NCI-H1930 (cell line): Measurements from ENCODE around the gene CHAF1B.
A peak's percentile ranks its signal among the peaks of the same experiment; 100 is the strongest.
"Not testable (repeated sequence)": the region's sequence is repeated elsewhere in the genome, so short reads cannot be mapped to it uniquely, and the experiment has no call there.

Source experiments
- DNase-seq, 2 experiments: peaks; one replicate each; lab custom pipeline; 2025; lab: John Stamatoyannopoulos, UW

Gene CHAF1B

DNA sequence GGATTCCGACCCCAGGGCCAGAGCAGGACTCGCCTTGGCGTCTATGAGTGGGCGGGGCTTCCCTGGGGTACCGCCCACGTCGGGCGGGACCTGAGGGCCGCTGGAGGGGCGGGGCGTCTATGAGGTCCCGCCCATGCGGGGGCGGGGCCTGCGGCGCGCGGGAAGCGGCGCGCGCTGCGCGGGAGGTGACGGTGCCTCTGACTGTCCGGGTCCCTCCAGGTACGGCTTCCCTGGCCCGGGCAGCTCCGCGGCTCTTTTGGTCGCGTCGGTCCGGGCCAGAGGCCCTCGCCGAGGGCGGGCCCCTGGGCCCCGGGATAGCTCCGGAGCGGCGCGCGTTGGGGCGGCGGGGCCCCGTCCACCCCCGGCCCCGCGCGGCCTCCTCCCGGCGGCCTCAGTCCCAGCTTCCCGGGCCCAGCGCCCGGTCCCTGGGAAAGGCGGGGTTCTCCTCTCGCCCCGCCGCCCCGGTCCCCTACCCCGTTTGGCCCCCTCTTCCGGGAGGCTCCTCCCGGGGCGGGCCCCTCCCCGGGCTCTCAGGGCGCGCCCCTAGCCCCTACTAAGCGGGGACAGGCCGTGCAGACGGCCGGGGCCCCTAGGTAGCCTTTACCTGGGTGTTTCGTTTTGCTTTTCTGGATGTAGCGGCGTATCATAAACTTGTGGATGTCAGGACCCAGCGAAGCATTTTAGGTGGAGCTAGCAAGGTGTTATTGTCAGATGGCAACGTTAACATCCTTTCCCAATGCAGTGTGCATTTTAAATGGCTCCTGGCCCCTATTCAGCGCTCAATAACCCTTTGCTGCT, at the start of gene CHAF1B:
CHAF1B (plus strand) TSS at position 160 of the 798 bp plus-strand sequence. CDS start 745 bp downstream, outside the sequence.
- DNase-seq = peak; percentile 62 to 79

DNA sequence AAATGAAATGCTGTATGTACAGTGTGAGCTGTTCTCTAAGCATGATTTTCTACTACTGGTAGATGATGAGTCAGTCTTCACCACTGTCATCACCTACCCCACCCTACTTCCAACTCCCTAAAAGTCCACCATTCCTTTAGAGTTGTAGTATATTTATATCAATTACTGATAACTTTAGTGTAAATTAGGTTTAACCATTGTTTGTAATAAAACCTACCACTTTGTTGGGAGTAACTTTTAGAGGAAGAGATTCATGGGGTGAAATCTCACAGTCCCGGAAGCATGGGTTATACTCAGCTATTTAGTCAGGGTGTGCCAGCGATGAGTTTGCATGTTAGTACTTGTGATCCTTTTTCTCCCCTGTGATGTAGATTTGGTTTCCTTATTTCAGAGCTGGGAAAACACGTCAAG, 48.1 kb upstream of the CHAF1B start:
- no peak for DNase-seq

DNA sequence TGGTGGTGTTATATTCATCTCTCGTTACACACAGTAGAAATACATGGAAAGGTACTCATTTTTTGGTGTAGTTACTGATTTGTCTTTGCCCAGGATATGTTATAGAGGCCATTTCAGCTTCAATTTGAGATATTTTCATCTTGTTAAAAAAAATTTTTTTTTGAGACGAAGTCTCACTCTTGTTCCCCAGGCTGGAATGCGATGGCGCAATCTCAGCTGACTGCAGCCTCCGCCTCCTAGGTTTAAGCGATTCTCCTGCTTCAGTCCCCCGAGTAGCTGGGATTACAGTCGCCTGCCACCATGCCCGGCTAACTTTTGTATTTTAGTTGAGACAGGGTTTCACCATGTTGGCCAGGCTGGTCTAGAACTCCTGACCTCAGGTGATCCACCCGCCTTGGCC, 46.2 kb upstream of the CHAF1B start:
- no peak for DNase-seq

DNA sequence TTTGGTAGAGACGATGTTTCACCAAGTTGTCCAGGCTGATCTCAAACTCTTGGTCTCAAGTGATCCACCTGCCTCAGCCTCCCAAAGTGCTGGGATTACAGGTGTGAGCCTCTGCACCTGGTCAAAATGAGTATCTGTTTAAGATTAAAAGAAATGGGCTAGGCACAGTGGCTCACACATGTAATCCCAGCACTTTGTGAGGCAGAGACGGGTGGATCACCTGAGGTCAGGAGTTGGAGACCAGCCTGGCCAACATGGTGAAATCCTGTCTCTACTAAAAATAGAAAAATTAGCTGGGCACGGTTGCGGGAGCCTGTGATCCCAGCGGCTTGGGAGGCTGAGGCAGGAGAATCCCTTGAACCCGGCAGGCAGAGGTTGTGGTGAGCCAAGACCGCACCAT, 42.6 kb upstream of the CHAF1B start:
- DNase-seq = not testable (repeated sequence)

DNA sequence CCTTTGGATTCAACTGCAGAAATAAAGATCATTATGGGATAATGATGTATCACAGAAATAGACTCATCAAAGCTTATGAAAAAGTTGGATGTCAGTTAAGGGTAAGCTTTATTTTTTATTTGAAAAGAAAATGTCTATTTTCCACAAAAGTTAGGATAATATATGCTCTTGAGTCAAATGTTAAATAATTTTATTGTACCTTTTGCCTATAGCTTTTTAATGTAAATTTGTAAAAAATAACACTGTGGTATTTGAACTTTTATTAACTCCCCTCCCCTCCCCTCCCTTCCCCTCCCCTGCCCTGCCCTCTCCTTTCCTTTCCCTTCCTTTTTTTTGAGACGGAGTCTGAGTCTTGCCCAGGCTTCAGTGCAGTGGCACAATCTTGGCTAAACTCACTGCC, 40.3 kb upstream of the CHAF1B start:
- DNase-seq = no peak

DNA sequence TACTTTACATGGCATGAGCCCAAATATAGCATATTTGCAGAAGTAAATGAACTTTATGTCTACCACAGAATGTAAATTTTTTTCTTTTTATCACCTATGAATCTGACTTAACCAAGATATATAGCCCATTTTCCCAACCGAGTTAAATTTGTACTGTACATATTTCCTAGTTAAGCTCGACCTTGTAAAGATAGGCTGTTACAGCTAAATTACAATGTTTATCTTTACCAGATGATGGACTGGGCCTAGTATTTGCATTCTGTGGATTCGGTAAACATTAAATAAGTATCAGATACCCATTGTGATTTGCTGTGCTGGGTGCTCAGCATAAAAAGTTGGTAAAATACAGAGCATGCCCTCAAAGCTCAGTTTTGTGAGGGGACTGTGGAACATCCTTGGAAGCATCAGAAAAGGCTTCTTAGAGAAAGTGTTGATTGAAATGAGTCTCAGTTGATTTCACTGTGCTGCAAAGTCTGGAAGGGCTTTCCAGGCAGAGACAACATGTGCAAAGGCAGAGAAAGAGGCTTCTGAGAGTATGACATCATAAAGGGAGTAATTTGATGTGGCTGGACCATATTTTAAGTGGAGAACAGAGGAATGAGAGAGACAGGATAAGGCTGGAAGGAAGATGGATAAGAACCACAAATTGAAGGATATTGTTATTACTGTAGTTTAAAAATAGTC, 37.8 kb upstream of the CHAF1B start:
- DNase-seq = no peak

DNA sequence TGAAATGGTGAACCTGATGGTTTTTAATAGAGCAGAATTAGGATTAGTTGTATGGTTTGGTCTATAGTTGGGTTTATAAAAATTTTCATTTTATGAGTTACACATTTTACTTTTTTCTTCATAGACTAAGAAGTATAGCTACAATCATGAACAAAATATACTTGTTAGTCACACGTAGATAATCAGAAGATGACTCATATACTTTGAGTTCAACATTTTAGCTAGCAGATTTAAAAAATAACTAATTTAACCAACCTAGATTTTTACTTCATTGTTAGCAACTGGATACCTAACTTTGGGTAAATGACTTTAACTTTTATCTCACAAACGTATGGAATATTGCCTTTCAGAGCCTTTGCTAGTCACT, 37.2 kb upstream of the CHAF1B start:
- DNase-seq = no peak

DNA sequence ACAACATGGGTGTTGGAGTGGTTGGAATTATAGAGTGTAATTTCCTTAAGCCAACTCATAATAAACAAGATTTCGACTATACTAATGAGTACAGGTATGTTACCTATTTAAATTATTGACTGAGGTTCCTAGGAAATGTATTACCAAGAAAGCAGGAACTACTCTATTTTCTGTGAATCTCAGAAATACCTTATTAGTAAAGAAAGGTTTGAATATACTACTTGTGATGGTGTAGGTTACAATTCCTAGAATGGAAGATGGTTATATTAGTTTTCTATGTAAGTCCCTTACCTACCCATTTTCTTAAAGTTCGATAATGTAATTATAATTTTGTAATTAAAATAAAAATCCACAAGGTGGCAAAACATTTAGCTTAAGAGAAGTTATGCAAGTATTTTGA, 35.9 kb upstream of the CHAF1B start:
- DNase-seq = no peak

DNA sequence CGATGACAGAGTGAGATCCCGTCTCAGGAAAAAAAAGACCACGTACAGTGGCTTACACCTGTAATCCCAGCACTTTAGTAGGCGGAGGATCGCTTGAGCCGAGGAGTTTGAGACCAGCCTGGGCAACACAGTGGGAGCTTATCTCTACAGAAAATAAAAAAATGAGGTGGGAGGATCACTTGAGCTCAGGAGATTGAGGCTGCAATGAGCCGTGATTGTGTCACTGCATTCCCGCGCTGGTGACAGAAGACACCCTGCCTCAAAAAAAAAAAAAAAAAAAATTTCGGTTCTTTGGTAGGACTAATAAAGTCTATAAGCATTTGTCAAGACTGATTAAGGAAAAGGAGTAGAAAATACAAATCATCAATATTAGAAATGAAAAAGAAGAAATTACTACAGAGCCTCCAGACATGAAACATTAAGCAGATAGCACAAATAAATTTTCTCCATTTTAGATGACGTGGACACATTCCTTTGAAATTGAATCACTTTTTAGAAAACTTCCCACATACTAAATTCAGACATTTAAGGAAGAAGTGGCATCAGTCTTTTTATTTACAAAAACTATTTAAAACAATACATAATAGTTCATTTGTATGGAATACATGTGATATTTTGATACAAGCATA, 34.8 kb upstream of the CHAF1B start:
- no peak for DNase-seq

DNA sequence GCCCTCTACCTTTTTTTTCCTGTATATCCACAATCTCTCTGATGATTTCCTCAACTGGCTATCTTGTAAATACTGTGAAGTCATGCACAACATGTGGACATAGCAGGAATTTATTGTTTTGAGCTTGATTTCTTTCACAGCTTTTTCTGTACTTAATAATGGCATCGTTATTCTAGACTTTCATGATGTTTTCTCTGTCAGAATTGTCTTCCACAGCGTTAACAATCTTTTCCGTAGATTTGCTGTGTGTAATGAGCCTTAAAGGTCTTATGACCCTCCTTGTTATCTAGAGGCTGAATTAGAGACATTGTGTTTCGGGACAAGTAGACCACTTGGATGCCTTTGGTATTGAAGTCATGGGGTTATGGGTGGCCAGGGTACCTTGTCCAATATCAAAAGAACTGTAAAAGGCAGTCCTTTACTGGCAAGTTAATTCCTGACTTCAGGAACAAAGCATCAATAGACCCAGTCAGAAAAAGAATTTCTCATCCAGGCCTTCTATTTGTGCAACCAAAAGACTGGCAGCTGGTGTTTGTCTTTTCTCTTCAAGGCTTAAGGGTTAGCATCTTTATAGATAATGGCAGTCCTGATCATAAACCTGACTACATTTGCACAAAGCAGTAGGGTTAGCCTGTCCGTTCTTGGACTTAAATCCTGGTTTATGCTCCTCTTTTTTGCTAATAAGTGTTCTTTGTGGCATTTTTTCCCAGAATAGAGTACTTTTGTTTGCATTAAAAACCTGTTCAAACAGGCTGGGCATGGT, 30.1 kb upstream of the CHAF1B start:
- no peak for DNase-seq

DNA sequence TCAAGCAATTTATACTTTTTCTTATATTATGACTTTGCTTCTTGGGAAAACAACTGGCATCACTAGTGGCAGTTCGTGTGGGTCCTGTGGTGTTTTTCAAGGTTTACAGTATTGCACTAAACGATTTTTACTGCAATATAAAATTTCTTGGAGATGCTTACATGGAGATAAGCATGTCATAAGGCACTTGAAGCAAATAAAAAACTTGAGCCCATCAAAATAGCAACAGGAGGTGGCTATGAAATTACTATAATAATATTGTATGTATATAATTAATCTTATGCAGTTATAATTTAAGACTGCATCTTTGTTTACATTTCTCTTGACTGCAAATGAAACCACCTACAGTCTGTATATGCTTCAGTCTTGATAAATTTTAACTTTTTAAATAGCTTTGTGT, 29.3 kb upstream of the CHAF1B start:
- no peak for DNase-seq

DNA sequence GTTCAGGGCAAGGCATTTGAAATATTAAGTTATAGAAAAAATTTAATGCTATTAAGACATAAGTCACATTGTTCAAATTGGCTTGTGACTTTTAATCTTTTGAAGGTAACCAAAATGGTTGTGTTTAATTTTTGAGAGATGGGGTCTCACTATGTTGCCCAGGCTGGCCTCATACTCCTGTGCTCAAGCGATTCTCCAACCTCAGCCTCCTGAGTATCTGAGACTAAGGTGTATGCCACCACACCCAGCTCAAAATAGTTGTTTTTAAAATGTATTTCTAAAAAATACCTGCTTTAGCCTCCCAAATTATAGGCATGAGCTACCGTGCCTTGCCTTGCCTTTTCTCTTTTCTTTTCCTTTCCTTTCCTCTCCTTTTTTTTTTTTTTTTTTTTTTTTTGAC, 26.0 kb upstream of the CHAF1B start:
- DNase-seq = no peak

DNA sequence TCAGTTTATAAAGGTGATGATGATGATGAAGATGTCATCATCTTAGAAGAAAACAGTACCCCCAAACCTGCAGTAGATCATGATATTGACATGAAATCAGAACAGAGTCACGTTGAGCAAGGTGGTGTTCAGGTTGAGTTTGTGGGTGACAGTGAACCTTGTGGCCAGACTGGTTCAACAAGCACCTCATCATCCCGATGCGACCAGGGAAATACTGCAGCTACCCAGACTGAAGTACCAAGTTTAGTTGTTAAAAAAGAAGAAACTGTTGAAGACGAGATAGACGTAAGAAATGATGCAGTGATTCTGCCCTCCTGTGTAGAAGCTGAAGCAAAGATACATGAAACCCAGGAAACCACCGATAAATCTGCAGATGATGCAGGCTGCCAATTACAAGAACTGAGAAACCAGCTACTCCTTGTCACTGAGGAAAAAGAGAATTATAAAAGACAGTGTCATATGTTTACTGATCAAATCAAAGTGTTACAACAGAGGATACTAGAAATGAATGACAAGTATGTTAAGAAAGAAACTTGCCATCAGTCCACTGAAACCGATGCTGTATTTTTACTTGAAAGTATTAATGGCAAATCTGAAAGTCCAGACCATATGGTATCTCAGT, 16.0 kb upstream of the CHAF1B start:
- no peak for DNase-seq

DNA sequence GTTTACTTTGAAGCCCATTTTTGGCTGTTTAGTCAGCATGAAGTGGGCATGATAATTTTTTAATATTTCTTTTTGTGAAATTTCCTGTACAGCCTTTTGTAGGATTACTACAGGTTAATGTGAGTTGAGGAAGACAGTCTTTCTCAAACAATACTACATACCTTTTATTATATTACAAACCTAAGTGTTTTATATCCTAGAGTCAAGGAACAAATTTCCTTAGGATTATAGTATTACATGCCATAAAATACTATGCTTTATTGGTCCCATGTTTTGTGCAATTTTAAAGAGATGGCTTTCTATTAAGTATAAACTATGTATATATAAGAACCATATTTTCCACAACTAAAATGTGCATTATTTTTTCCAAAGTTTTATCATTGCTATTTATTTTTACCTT, 9.2 kb upstream of the CHAF1B start:
- DNase-seq = no peak

DNA sequence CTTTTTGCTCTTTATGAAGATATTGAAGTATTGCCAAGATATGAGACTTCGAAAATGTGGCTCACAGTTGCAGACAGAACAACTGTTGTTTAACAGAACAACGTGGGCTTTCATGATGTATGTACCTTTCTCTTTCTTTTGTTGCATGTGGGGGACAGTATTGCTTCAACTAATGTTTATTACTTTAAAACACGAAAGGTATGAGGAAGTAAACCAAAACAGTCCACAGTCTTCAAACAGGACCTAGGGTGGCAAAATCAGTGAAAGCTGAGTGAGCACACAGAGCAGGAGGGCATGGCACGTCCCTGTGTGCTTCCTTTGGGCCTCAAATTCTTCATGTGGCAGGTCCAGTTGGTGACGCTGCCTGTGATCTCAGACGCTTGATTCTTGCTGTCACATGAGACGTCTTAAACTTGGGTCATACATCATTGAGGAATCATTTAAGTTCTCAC, 7.8 kb upstream of the CHAF1B start:
- no peak for DNase-seq

DNA sequence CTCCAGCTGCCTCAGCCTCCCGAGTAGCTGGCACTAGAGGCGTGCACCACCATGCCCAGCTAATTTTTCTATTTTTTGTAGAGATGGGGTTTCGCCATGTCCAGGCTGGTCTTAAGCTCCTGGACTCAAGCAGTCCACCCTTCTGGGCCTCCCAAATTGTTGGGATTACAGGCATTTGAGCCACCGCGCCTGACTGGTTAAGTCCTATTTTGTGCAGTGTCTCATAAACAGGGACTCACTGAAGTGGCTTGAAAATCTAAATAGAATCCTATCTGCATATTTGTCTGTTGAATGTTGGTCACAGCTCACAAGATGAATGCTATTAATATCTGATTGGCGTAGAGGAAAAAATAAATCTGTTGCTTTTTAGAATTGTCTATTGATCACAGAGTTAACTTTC, 5.9 kb upstream of the CHAF1B start:
- no peak for DNase-seq

DNA sequence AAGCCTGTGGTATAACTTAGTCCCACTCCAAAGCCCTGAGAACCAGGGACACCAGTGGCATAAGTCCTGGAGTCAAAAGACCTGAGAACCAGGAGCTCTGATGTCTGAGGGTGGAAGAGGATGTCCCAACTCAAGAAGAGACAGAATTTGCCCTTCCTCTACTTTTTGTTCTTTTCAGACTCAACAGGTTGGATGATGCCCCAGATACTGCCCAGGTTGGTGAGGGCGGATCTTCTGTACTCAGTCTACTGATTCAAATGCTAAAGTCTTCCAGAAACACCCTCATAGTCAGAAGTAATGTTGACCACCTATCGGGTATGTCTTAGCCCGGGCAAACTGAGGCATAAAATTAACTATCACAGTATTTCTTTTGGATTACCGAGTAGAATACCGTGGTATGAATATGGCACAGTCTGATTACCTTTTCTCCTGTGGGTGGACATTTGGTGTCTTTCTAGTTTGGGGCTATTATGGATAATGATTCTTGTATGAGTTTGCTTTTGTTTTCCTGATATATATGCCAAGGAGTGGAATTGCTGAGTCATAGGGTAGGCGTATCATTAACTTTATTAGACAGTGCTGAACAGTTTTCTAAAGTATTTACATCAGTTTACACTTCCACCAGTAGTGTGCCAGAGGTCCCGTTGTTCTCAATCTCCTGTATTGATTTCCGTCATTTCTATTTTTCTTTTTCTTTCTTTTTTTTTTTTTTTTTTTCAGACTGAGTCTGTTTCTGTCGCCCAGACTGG, 3.2 kb upstream of the CHAF1B start:
- DNase-seq = no peak

DNA sequence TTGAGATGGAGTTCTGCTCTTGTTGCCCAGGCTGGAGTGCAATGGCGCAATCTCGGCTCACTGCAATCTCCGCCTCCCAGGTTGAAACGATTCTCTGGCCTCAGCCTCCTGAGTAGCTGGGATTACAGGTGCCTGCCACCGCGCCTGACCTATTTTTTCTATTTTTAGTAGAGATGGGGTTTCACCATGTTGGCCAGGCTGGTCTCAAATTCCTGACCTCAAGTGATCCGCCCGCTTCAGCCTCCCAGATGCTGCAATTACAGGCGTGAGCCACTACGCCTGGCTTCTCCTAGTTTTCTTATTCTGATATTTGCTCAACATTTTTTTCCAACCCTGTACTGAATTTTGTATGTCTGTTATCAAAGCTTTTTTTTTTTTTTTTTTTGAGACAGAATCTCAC, 2.5 kb upstream of the CHAF1B start:
- not testable (repeated sequence) for DNase-seq

DNA sequence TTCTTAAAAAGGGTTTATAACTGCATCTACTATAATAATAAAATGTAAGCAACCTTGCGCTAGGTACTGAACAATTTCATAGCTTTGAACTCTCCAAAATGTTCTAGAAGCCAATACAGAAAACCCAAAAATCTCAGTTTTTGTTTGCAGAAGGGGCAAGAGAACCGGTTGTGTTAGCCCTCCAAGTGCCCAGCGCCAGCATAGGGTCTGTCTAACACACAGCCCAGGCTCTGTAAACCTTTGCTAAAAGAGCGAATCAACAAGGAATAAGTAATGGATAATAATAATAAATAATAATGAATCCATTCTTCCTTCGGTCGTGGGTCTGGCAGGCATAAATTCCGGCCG, 333 bp upstream of the CHAF1B start:
- DNase-seq = no peak

DNA sequence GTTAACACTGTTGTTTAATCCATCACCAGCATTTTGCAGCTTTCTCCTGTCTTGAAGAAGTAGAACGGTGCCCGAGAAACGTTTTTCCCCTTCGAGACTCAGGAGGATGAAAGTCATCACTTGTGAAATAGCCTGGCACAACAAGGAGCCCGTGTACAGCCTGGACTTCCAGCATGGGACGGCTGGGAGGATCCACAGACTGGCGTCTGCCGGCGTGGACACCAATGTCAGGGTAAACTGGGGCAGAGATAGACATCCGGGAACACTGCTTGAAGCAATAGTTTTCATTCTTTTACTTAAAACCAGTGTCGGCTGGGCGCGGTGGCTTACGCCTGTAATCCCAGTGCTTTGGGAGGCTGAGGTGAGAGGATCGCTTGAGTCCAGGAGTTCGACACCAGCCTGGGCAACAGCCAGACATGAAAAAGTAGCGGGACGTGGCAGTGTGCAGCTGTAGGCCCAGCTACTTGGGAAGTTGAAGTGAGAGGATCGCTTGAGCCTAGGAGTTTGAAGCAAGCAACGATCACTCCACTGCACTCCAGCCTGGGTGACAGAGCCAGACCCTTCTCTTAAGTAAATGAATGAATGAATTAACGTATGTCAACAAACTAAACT, 945 bp downstream of the CHAF1B start:
- no peak for DNase-seq

DNA sequence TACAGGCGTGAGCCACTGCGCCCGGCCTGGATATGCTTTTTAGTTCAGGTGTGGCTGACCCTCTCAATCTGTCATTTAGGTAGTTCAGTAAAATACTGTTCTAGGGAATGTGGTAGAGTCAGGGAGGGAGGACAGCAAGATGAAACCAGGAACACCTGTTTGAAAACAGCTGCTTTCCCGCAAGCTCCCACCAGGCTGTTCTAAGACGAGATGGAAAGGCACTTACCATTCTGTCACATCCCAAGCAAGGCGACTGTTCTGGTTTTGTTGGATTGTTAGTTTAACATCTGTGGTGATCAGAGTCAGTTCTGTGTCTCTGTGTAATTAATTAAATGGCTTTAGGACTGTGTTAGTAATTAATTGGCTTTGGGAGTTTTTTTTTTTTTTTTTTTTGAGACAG, 2.9 kb downstream of the CHAF1B start:
- DNase-seq = no peak
